Right atrium auricular region (tissue), 2 donors: ENCODE data around the gene MALSU1. TPM values are rescaled to one million over a fixed set of nuclear protein-coding genes. Genes with fewer than 3 reads are reported as not detected.

Source experiments
- DNase-seq: peaks from one replicate; pipeline ENCODE4 v3.0.0-alpha.2; 2019; ENCODE audit warnings: low spot score
- H3K27ac ChIP-seq, 2 donors: fragments of 200-600 bp; sonication (generic); 1 replicate in 1 of 2; 2 replicates in 1 of 2; pipeline ENCODE4 v1.5.1; 2016 to 2019
- H3K27me3 ChIP-seq, 2 donors: fragments of 200-600 bp; sonication (generic); one replicate each; pipeline versions ENCODE4 v1.5.1 to v1.6.0; 2017 to 2019
- H3K36me3 ChIP-seq: fragments of 200-600 bp; sonication (generic); one replicate; pipeline ENCODE4 v1.5.1; 2016
- H3K4me1 ChIP-seq, 2 donors: fragments of 200-600 bp; sonication (generic); one replicate each; pipeline versions ENCODE4 v1.5.1 to v1.6.0; 2017 to 2019
- H3K4me3 ChIP-seq, 2 donors: fragments of 200-600 bp; sonication (generic); 1 replicate in 1 of 2; 2 replicates in 1 of 2; pipeline ENCODE4 v1.5.1; 2017 to 2019; ENCODE audit warnings: mild to moderate bottlenecking in 1 of 2, moderate library complexity in 1 of 2
- H3K9me3 ChIP-seq, 2 donors: fragments of 200-600 bp; sonication (generic); one replicate each; pipeline ENCODE4 v1.5.1; 2019
- total RNA-seq, 2 donors: library from RNA; depleted of rRNA; stranded (reverse); fragments of >200 nt; gene quantifications; one replicate each; pipeline ENCODE4 v1.1.0, GENCODE V29; 2016
- TF ChIP-seq, protein P1 (sequence below), 2 donors: fragments of 200-600 bp; sonication (generic); IDR thresholded peaks; one replicate each; pipeline ENCODE4 v1.5.1; 2019; ENCODE audit warnings: antibody characterized with exemption in 2 of 2

MALSU1 gene
- total RNA-seq, 2 donors from 2014 or later, result 82.5 to 96.5 TPM

DNA sequence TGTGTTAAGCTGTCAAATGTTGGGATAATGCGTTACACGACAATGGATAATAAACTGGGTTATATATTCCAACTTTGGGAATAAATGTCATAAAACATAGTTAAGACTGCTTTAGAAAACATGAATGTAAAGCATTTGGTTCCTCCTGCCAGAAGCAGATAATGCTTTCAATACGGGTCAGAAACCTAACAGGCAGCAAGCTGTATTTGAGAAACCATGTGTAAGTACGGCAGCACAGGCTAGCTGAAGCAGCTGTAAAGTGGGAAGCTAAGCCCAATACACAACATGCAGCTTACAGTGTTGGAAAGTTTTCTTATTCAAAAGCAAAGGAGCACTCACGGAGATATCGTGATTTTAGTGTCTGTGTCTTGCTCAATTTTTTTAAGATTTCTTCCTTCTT, 46.5 kb downstream of the MALSU1 start:
- TF ChIP-seq, protein P1, sequence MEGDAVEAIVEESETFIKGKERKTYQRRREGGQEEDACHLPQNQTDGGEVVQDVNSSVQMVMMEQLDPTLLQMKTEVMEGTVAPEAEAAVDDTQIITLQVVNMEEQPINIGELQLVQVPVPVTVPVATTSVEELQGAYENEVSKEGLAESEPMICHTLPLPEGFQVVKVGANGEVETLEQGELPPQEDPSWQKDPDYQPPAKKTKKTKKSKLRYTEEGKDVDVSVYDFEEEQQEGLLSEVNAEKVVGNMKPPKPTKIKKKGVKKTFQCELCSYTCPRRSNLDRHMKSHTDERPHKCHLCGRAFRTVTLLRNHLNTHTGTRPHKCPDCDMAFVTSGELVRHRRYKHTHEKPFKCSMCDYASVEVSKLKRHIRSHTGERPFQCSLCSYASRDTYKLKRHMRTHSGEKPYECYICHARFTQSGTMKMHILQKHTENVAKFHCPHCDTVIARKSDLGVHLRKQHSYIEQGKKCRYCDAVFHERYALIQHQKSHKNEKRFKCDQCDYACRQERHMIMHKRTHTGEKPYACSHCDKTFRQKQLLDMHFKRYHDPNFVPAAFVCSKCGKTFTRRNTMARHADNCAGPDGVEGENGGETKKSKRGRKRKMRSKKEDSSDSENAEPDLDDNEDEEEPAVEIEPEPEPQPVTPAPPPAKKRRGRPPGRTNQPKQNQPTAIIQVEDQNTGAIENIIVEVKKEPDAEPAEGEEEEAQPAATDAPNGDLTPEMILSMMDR (IDR thresholded peaks at IDR 0.05), result no peak
- no peaks in the 10 kb centered on the region for H3K27me3 ChIP-seq
- no peaks in the 10 kb centered on the region for H3K4me1 ChIP-seq
- no peaks in the 10 kb centered on the region for H3K9me3 ChIP-seq
- H3K27ac ChIP-seq, result no peak overlapping the region
- DNase-seq, result no peak
- no peaks in the 10 kb centered on the region for H3K36me3 ChIP-seq
- no peak overlapping the region for H3K4me3 ChIP-seq

DNA sequence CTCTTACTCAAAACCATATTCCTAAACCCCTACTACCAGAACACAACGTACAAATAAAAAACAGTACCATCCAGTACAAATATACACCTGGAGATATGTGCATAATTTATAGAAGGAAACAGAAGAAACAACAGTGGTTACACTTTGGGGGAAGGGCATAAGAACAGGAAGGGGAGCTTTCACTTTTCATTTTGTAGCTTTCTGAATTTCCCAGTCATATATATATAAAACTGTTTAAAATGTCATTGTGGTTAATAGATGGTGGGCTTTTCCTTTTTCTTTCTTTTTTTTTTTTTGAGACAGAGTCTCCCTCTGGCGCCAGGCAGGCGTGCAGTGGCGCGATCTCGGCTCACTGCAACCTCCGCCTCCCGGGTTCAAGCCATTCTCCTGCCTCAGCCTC, 47.2 kb downstream of the MALSU1 start:
- TF ChIP-seq, protein P1 (IDR thresholded peaks at IDR 0.05), result no peak

DNA sequence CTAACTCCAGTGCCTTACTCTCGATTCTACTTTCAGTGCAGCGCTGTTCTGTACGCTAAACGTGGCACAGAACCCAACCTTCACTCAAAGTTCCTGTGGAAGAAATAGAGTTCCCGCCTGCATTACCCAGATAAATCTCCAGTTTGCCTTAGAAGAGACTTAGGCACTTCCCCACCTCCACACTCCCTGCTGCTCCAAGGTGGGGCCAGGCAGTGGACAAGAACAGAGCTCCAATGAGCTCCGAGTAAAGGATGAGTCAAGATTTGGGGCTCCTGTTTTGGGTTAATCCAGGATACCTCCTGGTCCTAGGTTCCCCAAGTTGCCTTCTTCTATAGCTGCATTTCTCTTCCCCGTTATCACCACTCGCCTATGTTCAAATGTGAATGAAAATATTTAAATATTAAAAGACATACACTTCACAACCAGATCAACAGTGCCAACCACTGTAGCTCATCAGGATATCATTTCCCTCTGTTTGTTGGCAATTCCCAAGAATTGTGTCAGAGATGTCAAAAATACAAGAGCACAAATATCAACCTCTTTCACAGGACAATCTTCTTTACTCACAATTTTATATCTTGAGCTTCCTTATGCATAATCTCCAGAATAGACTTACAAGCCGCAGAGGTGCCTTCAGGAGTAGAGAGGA, 48.0 kb downstream of the MALSU1 start:
- H3K9me3 ChIP-seq, result no peaks in the 10 kb centered on the region
- H3K27me3 ChIP-seq, result no peaks in the 10 kb centered on the region
- TF ChIP-seq, protein P1 (IDR thresholded peaks at IDR 0.05), result no peak
- no peaks in the 10 kb centered on the region for H3K36me3 ChIP-seq
- H3K27ac ChIP-seq, result no peak overlapping the region
- no peak overlapping the region for H3K4me3 ChIP-seq
- no peaks in the 10 kb centered on the region for H3K4me1 ChIP-seq
- DNase-seq, result no peak

More for the DNA sequence above, 47.2 kb downstream of the MALSU1 start:
- no peak for DNase-seq
- no peak overlapping the region for H3K27ac ChIP-seq
- no peaks in the 10 kb centered on the region for H3K27me3 ChIP-seq
- H3K4me1 ChIP-seq, result no peaks in the 10 kb centered on the region
- no peaks in the 10 kb centered on the region for H3K9me3 ChIP-seq
- no peak overlapping the region for H3K4me3 ChIP-seq
- H3K36me3 ChIP-seq, result no peaks in the 10 kb centered on the region

DNA sequence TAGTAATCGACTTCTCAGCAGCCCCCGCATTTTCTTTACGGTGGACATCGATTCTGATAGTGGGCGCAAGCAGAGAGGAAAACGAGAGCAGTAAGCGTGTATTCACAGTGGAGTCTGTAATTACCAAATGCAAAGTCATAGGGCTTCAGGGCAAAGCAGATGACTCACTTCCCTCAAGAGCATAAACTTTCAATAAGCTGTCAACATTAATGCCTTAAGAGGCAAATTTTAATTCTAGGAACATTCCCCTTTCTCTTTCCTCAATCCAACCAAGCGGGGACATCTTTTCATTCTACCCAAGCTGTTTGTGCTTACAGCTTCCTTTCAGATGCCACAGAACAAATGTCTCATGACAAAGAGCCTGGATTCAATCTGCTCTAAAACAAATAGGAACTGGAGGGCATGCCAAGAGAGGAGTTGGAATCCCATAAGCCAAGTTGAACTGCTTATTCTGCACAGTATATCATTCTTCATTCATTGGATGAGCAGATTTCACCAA, 48.6 kb downstream of the MALSU1 start:
- Histone ChIP-seq H3K4me1 (no peaks in the 10 kb centered on the region), H3K36me3 (no peaks in the 10 kb centered on the region), H3K4me3 (no peak overlapping the region), H3K9me3 (no peaks in the 10 kb centered on the region), H3K27me3 (no peaks in the 10 kb centered on the region), H3K27ac (no peak overlapping the region)
- TF ChIP-seq, protein P1 (IDR thresholded peaks at IDR 0.05), result no peak
- DNase-seq, result no peak

DNA sequence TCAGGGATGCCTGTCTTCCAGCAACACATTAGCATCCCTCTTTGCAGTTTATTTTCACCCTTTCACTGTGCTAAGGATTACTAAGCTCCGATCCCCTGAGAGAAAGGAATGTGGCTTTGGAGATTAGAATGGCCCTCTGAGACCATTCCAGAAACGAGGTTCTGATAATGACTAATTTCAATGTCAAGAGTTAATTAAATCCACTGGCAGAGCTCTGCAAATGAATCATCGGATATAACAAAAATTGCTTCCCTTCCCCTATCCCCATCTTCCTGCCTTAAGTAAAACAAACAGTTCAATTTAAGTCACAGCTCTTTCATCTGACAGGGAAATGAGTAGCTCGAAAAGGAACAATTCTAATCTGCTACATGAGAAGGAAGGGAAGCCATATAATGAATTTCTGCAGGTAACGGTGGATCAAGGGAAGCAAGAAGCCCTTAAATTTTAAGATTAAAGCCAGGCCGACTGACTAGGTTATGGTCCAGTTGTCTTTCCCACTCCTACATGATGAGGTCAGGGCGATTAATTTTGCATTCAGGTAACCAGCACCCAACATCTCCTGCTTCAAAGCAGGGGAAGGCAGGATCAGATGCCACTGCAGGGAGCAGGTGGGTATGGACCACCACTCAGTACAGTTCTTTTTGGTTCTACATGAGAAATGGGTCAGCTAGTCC, 50.5 kb downstream of the MALSU1 start:
- Histone ChIP-seq H3K4me3 (no peak overlapping the region), H3K27me3 (no peaks in the 10 kb centered on the region), H3K9me3 (no peaks in the 10 kb centered on the region), H3K4me1 (no peaks in the 10 kb centered on the region), H3K36me3 (no peaks in the 10 kb centered on the region), H3K27ac (no peak overlapping the region)
- TF ChIP-seq, protein P1 (IDR thresholded peaks at IDR 0.05), result no peak
- no peak for DNase-seq
